GM12878 (cell line): ENCODE measurements around the gene GFRA3. TPM values are rescaled to one million over a fixed set of nuclear protein-coding genes. Genes with fewer than 3 reads are reported as not detected.

ENCODE experiments used
- BCL3 ChIP-seq: IDR thresholded peaks from 2 replicates; pipeline ENCODE4 v1.6.1; 2011; ENCODE audit warnings: borderline replicate concordance, low read depth, mild to moderate bottlenecking, moderate library complexity, low read length; ENCODE audit not compliant: insufficient read depth, poor library complexity, severe bottlenecking
- CBX5 ChIP-seq: sonication (generic); IDR thresholded peaks from 2 replicates; pipeline ENCODE4 v1.6.1; 2016; ENCODE audit warnings: low read depth, moderate library complexity, mild to moderate bottlenecking, inconsistent platforms
- CEBPZ ChIP-seq: fragments of 150-350 bp; IDR thresholded peaks from 2 replicates; pipeline ENCODE4 v1.6.1; 2016; ENCODE audit warnings: low read depth, low read length
- E2F8 ChIP-seq: fragments of 450-650 bp; IDR thresholded peaks from 2 replicates; pipeline ENCODE4 v1.6.1; 2018; ENCODE audit warnings: mild to moderate bottlenecking, low read depth, moderate library complexity; ENCODE audit not compliant: partially characterized antibody
- EP300 ChIP-seq, 2 experiments: fragments of 150-350 bp in 1 of 2; IDR thresholded peaks; 2 replicates each; pipeline ENCODE4 v1.6.1; 2011 to 2012; ENCODE audit warnings: low read depth in 2 of 2, low read length in 2 of 2, borderline replicate concordance in 1 of 2, improper control_type of control experiment in 1 of 2, inconsistent platforms in 1 of 2; ENCODE audit not compliant: control insufficient read depth in 1 of 2
- ETV6 ChIP-seq, 2 experiments: fragments of 450-650 bp in 1 of 2; IDR thresholded peaks in 1 of 2; conservative IDR thresholded peaks in 1 of 2; 2 replicates each; pipeline ENCODE4 v1.6.1; 2014; ENCODE audit warnings: antibody characterized with exemption in 1 of 2, borderline replicate concordance in 1 of 2, low read depth in 1 of 2, mild to moderate bottlenecking in 1 of 2, moderate library complexity in 1 of 2
- MLLT1 ChIP-seq: fragments of 450-650 bp; IDR thresholded peaks from 2 replicates; pipeline ENCODE4 v1.6.1; 2016; ENCODE audit warnings: mild to moderate bottlenecking
- MTA3 ChIP-seq: IDR thresholded peaks from 2 replicates; pipeline ENCODE4 v1.6.1; 2012; ENCODE audit warnings: low read length, inconsistent platforms, borderline replicate concordance
- NFIC ChIP-seq: IDR thresholded peaks from 2 replicates; pipeline ENCODE4 v1.6.1; 2012; ENCODE audit warnings: low read depth, mild to moderate bottlenecking, inconsistent platforms, low read length, moderate library complexity
- NFXL1 ChIP-seq: fragments of 450-650 bp; IDR thresholded peaks from 2 replicates; pipeline ENCODE4 v1.6.1; 2017; ENCODE audit warnings: antibody characterized with exemption, mild to moderate bottlenecking, borderline replicate concordance
- NR2C1 ChIP-seq: fragments of 450-650 bp; IDR thresholded peaks from 2 replicates; pipeline ENCODE4 v1.6.1; 2017; ENCODE audit warnings: antibody characterized with exemption, mild to moderate bottlenecking, moderate library complexity
- PAX5 ChIP-seq: IDR thresholded peaks from 2 replicates; pipeline ENCODE4 v1.6.1; 2011; ENCODE audit warnings: low read depth, low read length, borderline replicate concordance
- TAF1 ChIP-seq: IDR thresholded peaks from 2 replicates; pipeline ENCODE4 v1.6.1; 2011; ENCODE audit warnings: mild to moderate bottlenecking, low read depth, low read length, borderline replicate concordance
- ZNF592 ChIP-seq: fragments of 450-650 bp; IDR thresholded peaks from 2 replicates; pipeline ENCODE4 v1.6.1; 2017; ENCODE audit warnings: mild to moderate bottlenecking, moderate library complexity
- polyA plus RNA-seq, 11 experiments: library from polyadenylated mRNA; depleted of rRNA in 4 of 11; unstranded in 6 of 11; stranded (reverse) in 5 of 11; fragments of >200 nt; fragmentation: Nextera tagmentation in 4 of 11; fragmentation: Illumina TruSeq in 1 of 11; extraction: Ambion mirVana in 4 of 11; extraction: Trizol in 1 of 11; gene quantifications; 1 replicate in 1 of 11; 2 replicates in 10 of 11; pipeline versions ENCODE4 v1.2.1 to v1.2.3, GENCODE V29; 2011 to 2016; ENCODE audit warnings: inconsistent platforms in 2 of 11, missing spikeins in 2 of 11, low read depth in 1 of 11
- total RNA-seq, 4 experiments: library from RNA; depleted of rRNA in 3 of 4; stranded (reverse); fragments of >200 nt in 3 of 4; fragmentation: Illumina TruSeq in 1 of 4; extraction: Trizol in 1 of 4; gene quantifications; 2 replicates each; pipeline versions ENCODE4 v1.2.1 to v1.2.3, GENCODE V29; 2013 to 2021

The GFRA3 gene
- total and polyA plus RNA-seq, 10 of the 15 experiments (the other 5 are each of a cell fraction or from before 2014, with no cell fraction given) = 0.06 to 0.10 (median 0.08) TPM; not detected in 7

- TF ChIP-seq E2F8 (no peak), CEBPZ (no peak), ZNF592 (no peak), MLLT1 (no peak), NR2C1 (no peak), NFIC (no peak), TAF1 (no peak), PAX5 (no peak), ETV6 (conservative IDR thresholded peaks at IDR 0.05 in 1 of 2, IDR thresholded peaks at IDR 0.05 in 1 of 2; ENCODE audit: borderline replicate concordance in 1 of 2, low read depth in 1 of 2) (no peak), BCL3 (no peak), EP300 (IDR thresholded peaks at IDR 0.05; ENCODE audit: borderline replicate concordance in 1 of 2, control insufficient read depth in 1 of 2, low read depth in 2 of 2, low read length in 2 of 2) (no peak), CBX5 (no peak), MTA3 (no peak), NFXL1 (no peak)
These were observed 16.8 kb downstream of the GFRA3 start (continued) for GRCh38 chr5:138257583-138257982.
